IPS-20b (cell line): Measurements from ENCODE around the gene TRPM1.

ENCODE experiments used
- H3K27ac ChIP-seq: one replicate; pipeline ENCODE4 v1.5.1; 2013; ENCODE audit warnings: low read length
- H3K27me3 ChIP-seq: 2 replicates; pipeline ENCODE4 v1.6.1; 2013; ENCODE audit warnings: mild to moderate bottlenecking, low read length, inconsistent platforms; ENCODE audit not compliant: insufficient read depth
- H3K36me3 ChIP-seq: 2 replicates; pipeline ENCODE4 v1.6.1; 2013; ENCODE audit warnings: low read depth, mild to moderate bottlenecking, inconsistent platforms, low read length, moderate library complexity; ENCODE audit not compliant: insufficient read depth
- H3K4me1 ChIP-seq: 2 replicates; pipeline ENCODE4 v1.6.1; 2013; ENCODE audit warnings: mild to moderate bottlenecking, control low read depth, inconsistent platforms, low read length, moderate library complexity; ENCODE audit not compliant: insufficient read depth
- H3K4me3 ChIP-seq: 2 replicates; pipeline ENCODE4 v1.5.1; 2013; ENCODE audit warnings: mild to moderate bottlenecking, low read length, inconsistent platforms
- H3K9ac ChIP-seq: 2 replicates; pipeline ENCODE4 v1.6.1; 2013; ENCODE audit warnings: low read depth, mild to moderate bottlenecking, inconsistent platforms, low read length, moderate library complexity
- H3K9me3 ChIP-seq: 2 replicates; pipeline ENCODE4 v1.6.1; 2013; ENCODE audit warnings: mild to moderate bottlenecking, low read depth, low read length, inconsistent platforms; ENCODE audit not compliant: insufficient read depth

Gene TRPM1

DNA sequence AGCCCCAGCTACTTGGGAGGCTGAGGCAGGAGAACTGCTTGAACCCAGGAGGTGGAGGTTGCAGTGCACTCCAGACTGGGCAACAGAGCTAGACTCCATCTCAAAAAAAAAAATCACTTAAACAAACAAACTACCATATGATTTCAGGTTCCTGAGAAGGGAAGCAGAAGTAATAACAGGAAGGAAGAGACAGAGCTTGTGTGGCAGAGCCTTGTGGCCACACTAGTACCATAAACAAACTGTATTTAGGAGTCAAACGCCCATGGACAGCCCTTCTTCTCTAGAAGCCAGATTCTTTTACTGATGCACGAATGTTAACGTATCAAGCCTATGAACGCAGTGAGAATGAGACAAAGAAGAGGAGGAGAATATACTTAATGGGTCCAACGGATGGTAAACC, 122.1 kb downstream of the TRPM1 start:
- Histone ChIP-seq H3K36me3 (peaks cover 17% of the 10 kb centered on the region), H3K9ac (no peak overlapping the region), H3K9me3 (no peaks in the 10 kb centered on the region), H3K27me3 (no peaks in the 10 kb centered on the region), H3K4me3 (no peak overlapping the region), H3K4me1 (no peaks in the 10 kb centered on the region), H3K27ac (no peak overlapping the region)

DNA sequence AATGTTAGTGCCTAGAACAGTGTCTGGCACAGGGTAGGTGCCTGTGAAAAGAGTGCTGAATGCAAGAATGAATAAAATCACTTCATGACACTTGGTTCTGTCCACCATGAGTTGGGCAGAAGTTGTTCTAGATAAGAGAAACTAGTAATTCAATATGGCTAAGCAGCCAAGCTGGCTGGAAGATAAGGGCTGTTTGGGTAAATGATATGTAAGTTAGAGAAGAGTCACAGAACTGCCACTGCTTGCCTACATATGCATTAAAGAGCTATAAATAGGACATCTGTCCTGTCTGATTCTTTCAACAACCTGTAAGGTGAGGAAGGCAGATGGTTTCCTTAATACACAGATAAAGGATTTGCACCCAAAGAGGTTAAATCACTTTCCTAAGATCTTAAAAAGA, 123.2 kb downstream of the TRPM1 start:
- no peaks in the 10 kb centered on the region for H3K4me1 ChIP-seq
- no peaks in the 10 kb centered on the region for H3K27me3 ChIP-seq
- H3K27ac ChIP-seq = no peak overlapping the region
- no peaks in the 10 kb centered on the region for H3K9me3 ChIP-seq
- H3K36me3 ChIP-seq = peaks cover 26% of the 10 kb centered on the region
- H3K4me3 ChIP-seq = no peak overlapping the region
- no peak overlapping the region for H3K9ac ChIP-seq

DNA sequence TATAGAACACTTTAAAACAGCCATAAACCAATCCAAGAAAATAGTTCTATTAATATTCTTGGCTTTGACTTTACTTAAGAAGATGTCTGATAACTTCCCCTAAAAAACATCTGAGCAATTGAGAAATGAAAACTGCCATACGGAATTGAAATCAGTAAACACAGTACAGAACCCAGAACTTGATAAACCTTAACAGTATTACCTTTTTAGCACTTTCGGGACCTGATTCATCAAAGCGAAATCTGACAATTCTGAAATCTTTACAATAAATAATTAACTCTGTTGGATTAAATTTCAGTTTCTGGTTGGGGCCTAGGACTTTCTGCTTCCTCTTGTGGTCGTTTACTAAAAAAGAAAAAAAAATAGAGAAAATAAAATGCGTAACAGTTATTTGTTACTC, 127.4 kb downstream of the TRPM1 start:
- Histone ChIP-seq H3K4me1 (peaks cover 7% of the 10 kb centered on the region; the same call in 1 of the 2 replicates), H3K9ac (no peak overlapping the region), H3K36me3 (peaks cover 17% of the 10 kb centered on the region), H3K4me3 (no peak overlapping the region), H3K27me3 (no peaks in the 10 kb centered on the region), H3K27ac (no peak overlapping the region), H3K9me3 (no peaks in the 10 kb centered on the region)

DNA sequence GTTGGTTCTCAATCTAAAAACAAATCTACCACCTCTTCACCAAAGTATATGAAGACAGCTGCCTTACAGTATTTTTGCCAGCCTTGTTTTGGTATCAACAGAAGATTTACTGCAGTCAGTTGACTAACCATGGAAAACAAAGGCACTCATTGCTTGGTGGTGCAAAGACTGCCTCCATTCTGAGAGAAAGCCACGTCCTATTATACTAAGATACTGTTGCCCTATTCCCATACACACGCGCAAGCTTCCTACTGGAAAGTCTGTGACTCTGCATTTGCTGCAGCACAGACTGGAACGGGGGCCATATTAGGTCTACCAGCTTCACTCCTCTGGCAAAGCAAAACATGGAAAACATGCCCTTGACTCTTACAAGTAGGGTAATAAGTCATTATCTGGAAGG, 128.1 kb downstream of the TRPM1 start:
- Histone ChIP-seq H3K9ac (no peak overlapping the region), H3K36me3 (peaks cover 17% of the 10 kb centered on the region), H3K27ac (no peak overlapping the region), H3K27me3 (no peaks in the 10 kb centered on the region), H3K4me3 (no peak overlapping the region), H3K9me3 (no peaks in the 10 kb centered on the region), H3K4me1 (peaks cover 7% of the 10 kb centered on the region; the same call in 1 of the 2 replicates)

DNA sequence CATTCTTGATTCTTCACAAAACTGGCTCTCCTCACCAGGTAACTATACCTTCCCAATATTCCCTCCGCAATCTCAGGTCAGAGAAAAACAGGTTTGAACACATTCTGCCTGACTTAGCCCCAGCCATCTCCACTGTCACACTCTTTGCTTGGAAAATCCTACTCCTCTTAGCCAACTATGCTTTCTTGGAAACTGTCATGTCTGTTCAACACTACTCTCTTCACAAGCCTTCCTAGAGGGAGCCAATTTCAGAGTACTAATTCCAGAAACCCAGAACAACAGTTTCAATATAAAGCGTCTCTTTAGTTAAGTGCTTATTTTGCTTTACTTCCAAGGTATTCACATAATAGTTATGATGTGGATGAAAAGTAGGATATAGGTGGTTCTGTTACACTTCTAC, 131.8 kb downstream of the TRPM1 start:
- no peak overlapping the region for H3K4me3 ChIP-seq
- no peak overlapping the region for H3K27ac ChIP-seq
- no peak overlapping the region for H3K9ac ChIP-seq
- no peaks in the 10 kb centered on the region for H3K27me3 ChIP-seq
- H3K9me3 ChIP-seq = no peaks in the 10 kb centered on the region
- peaks cover 22% of the 10 kb centered on the region for H3K36me3 ChIP-seq
- H3K4me1 ChIP-seq = peaks cover 7% of the 10 kb centered on the region; the same call in 1 of the 2 replicates

DNA sequence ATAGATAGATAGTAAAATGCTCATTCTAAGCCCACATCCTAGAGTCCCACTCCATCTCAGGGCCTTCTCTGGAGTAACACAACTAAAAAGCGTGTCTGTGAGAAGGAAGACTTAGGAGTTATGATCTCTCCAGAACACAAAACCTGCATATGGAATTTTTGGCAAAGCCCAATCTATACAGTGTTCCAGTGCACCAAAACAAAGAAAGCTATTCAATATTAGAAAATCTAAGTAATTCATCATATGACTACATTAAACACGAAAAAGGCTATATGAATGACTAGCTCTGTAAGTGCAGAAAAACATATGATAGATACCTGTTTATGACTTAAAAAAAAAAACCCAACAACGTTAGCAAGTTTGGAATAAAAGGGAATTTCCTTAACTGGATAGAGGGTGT, 137.8 kb downstream of the TRPM1 start:
- H3K36me3 ChIP-seq = peaks cover 37% of the 10 kb centered on the region
- H3K27ac ChIP-seq = no peak overlapping the region
- no peak overlapping the region for H3K4me3 ChIP-seq
- H3K27me3 ChIP-seq = no peaks in the 10 kb centered on the region
- no peak overlapping the region for H3K9ac ChIP-seq
- no peaks in the 10 kb centered on the region for H3K9me3 ChIP-seq
- H3K4me1 ChIP-seq = no peaks in the 10 kb centered on the region

DNA sequence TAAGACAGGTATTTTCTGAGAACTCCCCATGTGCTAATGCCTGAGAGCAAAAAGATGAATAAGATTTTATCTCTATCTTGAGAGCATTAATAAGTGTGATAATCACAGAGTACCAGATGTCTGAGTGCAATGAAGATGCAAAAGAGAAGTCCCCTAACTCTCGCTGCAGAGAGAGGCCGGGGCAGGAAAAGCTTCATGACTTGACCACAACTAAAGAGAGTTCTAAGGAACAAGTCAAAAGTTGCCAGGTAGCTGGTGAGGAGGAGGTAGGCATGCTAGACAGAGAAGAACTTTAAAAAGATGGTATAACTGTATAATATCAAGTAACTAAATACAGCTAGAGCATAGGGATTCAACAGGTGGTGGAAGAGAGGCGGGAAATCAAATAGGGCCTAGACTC, 138.9 kb downstream of the TRPM1 start:
- Histone ChIP-seq H3K27ac (no peak overlapping the region), H3K4me1 (no peaks in the 10 kb centered on the region), H3K27me3 (no peaks in the 10 kb centered on the region), H3K9me3 (no peaks in the 10 kb centered on the region), H3K4me3 (no peak overlapping the region), H3K36me3 (peaks cover 47% of the 10 kb centered on the region), H3K9ac (no peak overlapping the region)

DNA sequence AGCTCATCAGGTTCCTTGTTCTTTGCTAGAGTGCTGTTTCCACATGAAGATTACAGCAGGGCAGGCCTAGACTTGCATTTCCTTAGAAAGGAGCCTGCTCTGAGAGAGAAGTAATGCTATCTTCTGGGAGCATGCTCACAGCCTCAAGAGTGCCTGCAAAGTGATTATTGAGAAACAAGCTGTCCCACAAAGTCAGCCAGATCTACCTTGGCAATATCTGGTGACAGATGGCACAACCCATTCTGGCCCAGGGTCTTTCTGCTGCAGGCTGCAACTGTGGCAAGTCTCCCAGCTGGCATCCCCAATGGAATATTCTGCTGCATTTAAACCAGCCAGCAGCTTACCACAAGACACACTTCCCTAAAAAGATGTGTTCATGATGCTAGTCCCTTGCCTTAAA, 139.4 kb downstream of the TRPM1 start:
- Histone ChIP-seq H3K4me3 (no peak overlapping the region), H3K27ac (no peak overlapping the region), H3K27me3 (no peaks in the 10 kb centered on the region), H3K4me1 (no peaks in the 10 kb centered on the region), H3K9ac (no peak overlapping the region), H3K36me3 (peaks cover 52% of the 10 kb centered on the region), H3K9me3 (no peaks in the 10 kb centered on the region)

DNA sequence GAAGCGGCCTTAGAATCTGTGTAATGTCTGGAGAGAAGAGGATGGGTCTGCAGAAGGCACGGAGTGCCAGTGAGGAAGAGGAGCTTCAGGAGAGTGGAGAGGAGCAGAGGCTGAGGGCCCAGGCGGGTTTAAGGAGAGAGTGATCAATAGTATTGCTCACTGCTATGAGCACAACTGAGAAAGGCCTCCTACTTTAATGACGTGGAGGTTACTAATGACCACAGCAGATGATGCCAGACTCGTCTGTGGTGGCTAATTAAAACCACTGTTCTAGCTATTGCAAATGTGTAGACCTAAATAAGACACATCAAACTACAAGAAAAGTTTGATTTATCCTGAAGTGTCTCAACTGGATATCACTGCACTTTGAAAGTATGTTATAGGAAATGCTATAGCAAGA, 143.3 kb downstream of the TRPM1 start:
- peaks cover 59% of the 10 kb centered on the region for H3K36me3 ChIP-seq
- no peaks in the 10 kb centered on the region for H3K9me3 ChIP-seq
- no peak overlapping the region for H3K4me3 ChIP-seq
- H3K9ac ChIP-seq = no peak overlapping the region
- no peak overlapping the region for H3K27ac ChIP-seq
- no peaks in the 10 kb centered on the region for H3K27me3 ChIP-seq
- no peaks in the 10 kb centered on the region for H3K4me1 ChIP-seq

DNA sequence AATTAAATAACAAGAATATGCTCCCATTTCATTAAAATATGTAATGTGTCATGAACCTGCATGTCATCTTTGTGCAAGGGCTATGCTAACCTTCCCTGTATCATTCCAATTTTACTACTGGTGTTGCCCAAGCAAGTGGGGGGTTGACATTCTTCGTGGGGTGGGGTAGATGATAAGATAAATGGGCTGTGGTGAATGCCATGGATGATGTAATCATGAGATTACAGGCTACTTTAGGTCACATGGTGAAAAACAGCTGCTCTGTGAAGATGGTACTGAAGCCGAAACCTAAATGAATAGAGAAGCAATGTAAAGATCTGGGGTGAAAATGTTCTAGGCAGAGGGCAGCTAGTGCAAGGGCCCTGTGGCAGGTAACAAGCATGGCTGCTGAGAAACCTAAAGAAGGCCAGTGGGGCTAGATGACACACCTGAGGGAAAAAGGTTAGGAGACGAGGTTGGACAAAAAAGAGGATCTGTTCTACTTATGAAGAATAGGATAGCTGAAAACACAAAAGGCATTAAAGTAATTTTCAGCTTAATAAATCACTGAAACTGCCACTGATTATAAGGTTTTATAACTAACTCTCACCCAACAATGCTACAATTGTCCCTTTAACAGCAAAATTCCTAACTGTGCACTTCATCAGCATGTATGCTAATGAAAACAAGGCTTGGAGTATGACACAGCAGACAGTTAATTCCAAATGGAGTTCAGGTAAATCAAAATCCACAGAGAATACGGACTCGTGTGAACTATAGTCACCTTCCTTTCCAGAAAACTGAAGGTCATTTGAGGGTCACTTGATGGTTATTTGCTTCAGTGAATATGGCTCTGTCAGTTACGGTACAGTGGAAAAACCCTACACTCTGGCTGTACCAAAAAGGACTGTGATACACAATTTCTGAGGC, 145.1 kb downstream of the TRPM1 start:
- H3K27ac ChIP-seq = no peak overlapping the region
- H3K27me3 ChIP-seq = no peaks in the 10 kb centered on the region
- H3K4me1 ChIP-seq = peaks cover 6% of the 10 kb centered on the region
- peaks cover 75% of the 10 kb centered on the region for H3K36me3 ChIP-seq
- no peak overlapping the region for H3K4me3 ChIP-seq
- no peaks in the 10 kb centered on the region for H3K9me3 ChIP-seq
- H3K9ac ChIP-seq = no peak overlapping the region

DNA sequence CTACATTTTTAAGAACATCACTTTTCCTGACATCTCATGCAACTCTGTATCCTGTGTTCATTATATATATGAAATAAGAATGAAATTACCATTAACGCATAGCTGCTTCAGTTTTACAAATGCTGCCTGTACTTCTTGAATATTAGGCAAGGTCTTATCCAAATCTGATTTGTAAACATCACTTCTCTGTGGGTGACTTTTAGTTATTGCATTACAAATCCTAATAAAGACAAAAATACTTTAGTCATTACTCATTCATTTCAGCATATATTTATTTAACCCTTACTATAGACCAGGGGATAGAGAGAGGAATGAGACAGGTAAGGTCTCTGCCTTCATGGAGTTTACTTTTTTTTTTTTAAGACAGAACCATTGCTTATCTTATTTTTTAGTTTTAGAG, 146.9 kb downstream of the TRPM1 start:
- Histone ChIP-seq H3K4me1 (peaks cover 6% of the 10 kb centered on the region), H3K4me3 (no peak overlapping the region), H3K27me3 (no peaks in the 10 kb centered on the region), H3K27ac (no peak overlapping the region), H3K9me3 (no peaks in the 10 kb centered on the region), H3K36me3 (peaks cover 81% of the 10 kb centered on the region), H3K9ac (no peak overlapping the region)

DNA sequence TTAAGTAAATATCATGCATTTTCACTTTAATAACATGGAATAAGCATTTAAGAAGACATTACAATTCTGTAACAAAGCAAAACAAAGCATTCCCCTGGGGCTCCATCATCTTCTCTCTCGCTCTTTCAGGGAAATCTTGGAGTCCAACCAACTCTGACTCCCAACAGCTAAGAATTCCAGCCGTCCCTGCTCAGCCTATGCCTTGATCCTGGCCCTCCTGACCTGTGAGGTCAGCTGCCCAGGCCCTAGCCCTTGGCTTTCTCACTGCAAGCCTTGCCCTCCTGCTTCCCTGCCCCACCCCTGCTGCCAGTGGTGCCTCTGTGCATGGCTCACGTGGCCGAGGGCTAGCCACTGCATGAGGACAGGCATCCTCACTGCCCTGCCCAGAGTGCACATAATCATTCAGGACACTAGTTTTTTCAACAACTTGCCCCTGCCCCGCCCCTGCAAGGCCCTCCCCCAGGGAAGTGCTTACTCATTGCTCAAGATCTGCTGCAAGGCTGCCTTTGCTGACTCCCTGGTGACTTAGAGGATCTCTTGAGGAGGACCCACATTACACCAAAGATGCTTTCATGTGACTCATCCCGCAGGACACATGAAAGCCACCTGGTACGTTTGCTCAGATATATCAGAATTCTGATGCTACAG, 147.7 kb downstream of the TRPM1 start:
- H3K36me3 ChIP-seq = peaks cover 81% of the 10 kb centered on the region
- no peaks in the 10 kb centered on the region for H3K27me3 ChIP-seq
- no peak overlapping the region for H3K4me3 ChIP-seq
- H3K9me3 ChIP-seq = no peaks in the 10 kb centered on the region
- H3K9ac ChIP-seq = no peak overlapping the region
- peaks cover 6% of the 10 kb centered on the region for H3K4me1 ChIP-seq
- H3K27ac ChIP-seq = no peak overlapping the region
